ENCODE measurements around the gene HIF1AN. TPM values are rescaled to one million over a fixed set of nuclear protein-coding genes. Genes with fewer than 3 reads are reported as not detected.

HIF1AN gene
- total RNA-seq, 4 donors from 2014 or later = 9.1 to 15.4 (median 11.1) TPM

DNA sequence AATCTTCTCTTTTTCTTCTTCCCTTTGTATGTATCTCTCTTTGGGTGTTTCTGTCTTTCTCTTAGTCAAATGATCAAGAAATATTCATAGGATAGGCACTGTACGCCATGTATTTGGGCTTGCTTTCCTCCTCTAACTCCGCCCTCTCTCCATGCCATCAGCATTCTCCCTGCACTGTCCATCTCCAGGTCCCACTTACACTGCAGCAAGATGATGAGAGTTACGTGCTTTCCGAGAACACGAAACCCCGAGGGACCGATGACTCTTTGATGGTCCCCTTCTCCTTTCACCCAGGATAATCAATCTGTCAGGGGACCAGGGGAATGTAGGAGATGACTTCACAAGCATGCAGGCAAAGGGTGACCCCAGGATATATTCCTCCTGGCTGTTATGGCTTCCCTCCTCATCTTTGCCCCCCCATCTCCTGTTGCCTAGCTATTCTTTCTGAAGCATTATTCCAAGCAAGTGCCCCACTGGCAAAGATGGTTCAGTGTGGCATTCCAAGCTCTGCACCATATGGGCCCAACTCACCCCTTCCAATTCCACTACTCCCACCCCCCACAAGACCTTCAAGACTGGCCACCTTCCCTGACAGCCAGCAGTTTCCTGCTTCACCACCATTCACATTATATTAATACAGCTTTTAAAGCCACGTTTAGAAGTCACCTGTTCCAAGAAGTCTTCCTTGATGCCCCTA, 40.0 kb downstream of the HIF1AN start:
- 76 to 79% methylated on average over 8 of the region's 8 CpGs for WGBS, 2 donors
- Histone ChIP-seq H3K4me3 (replicated peaks in 1 of 3) (no peak overlapping the region), H3K27me3 (no peaks in the 10 kb centered on the region), H3K27ac (no peak overlapping the region), H3K4me1 (no peaks in the 10 kb centered on the region), H3K36me3 (no peaks in the 10 kb centered on the region), H3K9me3 (no peaks in the 10 kb centered on the region)
- intact Hi-C loops (cut with DNase I) = no loop called here
- TF ChIP-seq, protein P1, sequence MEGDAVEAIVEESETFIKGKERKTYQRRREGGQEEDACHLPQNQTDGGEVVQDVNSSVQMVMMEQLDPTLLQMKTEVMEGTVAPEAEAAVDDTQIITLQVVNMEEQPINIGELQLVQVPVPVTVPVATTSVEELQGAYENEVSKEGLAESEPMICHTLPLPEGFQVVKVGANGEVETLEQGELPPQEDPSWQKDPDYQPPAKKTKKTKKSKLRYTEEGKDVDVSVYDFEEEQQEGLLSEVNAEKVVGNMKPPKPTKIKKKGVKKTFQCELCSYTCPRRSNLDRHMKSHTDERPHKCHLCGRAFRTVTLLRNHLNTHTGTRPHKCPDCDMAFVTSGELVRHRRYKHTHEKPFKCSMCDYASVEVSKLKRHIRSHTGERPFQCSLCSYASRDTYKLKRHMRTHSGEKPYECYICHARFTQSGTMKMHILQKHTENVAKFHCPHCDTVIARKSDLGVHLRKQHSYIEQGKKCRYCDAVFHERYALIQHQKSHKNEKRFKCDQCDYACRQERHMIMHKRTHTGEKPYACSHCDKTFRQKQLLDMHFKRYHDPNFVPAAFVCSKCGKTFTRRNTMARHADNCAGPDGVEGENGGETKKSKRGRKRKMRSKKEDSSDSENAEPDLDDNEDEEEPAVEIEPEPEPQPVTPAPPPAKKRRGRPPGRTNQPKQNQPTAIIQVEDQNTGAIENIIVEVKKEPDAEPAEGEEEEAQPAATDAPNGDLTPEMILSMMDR (IDR thresholded peaks at IDR 0.05) = no peak
- TF ChIP-seq POLR2A (IDR thresholded peaks at IDR 0.05) = no peak
- DNase-seq = no peak

DNA sequence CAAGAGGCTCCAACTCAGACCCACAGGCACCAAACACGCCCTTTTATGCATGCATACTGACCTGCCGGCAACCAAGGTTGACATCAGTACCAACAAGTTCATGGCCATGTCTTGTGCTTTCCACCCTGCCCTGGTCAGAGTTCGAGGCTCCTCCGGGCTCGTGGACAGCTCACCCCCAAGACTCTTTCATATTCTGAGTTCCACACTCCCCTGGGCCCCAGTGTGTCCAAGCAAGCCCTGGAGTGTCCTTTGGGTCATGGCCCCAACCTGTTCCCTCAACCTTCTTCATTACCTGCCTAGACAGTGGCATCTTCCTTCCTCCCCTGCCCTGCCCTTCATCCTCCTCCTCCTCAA, 40.5 kb downstream of the HIF1AN start:
- TF ChIP-seq, protein P1 (IDR thresholded peaks at IDR 0.05) = no peak
- no peak for TF ChIP-seq POLR2A (IDR thresholded peaks at IDR 0.05)
- intact Hi-C loops (cut with DNase I) = no loop called here
- no peaks in the 10 kb centered on the region for H3K4me1 ChIP-seq
- H3K36me3 ChIP-seq = no peaks in the 10 kb centered on the region
- H3K4me3 ChIP-seq (replicated peaks in 1 of 3) = no peak overlapping the region
- no peaks in the 10 kb centered on the region for H3K27me3 ChIP-seq
- WGBS, 2 donors = 74 to 93% methylated on average over 5 of the region's 5 CpGs
- no peak for DNase-seq
- no peak overlapping the region for H3K27ac ChIP-seq
- no peaks in the 10 kb centered on the region for H3K9me3 ChIP-seq

DNA sequence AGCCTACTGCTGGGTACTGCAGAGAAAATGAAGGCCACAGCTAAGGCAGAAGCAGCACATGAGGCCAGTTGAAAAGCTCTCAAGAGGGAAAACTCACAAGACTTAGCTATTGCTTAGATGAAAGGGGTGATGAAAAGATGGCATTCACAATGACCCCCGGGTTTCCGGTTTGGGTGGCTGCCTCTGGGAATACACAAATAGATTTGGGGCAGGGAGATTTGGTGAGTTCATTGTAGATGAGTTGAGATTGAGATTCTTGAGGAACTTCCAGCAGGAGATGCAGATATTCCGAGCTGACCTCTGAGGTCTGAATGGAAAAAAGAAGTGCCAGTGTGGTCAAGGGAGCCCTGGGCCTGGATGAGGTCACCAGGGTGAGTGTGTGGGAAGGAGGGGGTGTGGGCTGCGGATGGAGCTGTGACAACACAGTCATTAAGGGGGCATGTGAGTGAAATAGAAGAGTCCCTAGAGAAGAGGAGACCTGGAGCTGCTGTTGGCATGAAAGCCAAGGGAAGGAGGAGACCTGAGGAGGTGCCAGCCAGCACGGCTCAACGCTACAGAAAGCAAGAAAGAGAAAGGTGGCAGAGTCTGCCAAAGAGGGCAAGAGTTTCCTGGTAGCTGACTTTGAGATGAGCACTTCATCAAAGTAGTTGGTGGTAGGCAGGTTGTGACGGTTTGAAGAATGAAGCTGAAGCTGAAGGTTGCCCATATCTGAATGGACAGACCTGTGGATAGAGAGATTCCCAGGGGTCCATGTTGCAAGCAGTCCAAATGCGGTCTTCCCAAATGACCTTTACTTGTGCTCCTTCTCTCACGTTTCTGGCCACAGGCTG, 43.7 kb downstream of the HIF1AN start:
- WGBS, 2 donors = 69 to 71% methylated on average over 9 of the region's 9 CpGs
- no peaks in the 10 kb centered on the region for H3K36me3 ChIP-seq
- TF ChIP-seq, protein P1 (IDR thresholded peaks at IDR 0.05) = no peak
- no peak for TF ChIP-seq POLR2A (IDR thresholded peaks at IDR 0.05)
- no peak overlapping the region for H3K27ac ChIP-seq
- H3K27me3 ChIP-seq = no peaks in the 10 kb centered on the region
- no peaks in the 10 kb centered on the region for H3K4me1 ChIP-seq
- no peak for DNase-seq
- no peaks in the 10 kb centered on the region for H3K9me3 ChIP-seq
- no peak overlapping the region for H3K4me3 ChIP-seq (replicated peaks in 1 of 3)
- intact Hi-C loops (cut with DNase I) = no loop called here

DNA sequence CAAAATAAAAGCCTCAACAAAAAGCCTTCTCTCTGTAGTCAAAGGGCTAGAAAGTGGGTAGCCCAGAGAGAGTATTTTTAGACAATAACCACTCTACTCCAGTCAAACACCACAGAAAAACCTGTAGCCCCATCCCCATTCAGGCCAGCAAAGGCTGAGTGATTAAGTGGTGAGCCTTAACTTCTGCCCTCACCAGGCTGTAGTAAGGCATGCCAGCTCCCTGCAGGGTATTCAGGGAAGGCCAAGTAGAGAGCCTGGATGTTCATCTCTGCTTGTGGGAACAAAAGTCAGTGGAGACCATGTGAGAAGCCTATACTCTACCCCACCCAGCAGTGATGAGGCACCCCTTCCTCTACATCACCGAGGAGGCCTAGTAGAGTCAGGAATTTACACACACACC, 51.2 kb downstream of the HIF1AN start:
- 80% methylated on average over 1 of the region's 1 CpG; no CpG with 5 or more reads in 1 of the 2 donors for WGBS, 2 donors
- Histone ChIP-seq H3K27ac (no peak overlapping the region), H3K36me3 (no peaks in the 10 kb centered on the region), H3K27me3 (no peaks in the 10 kb centered on the region), H3K9me3 (no peaks in the 10 kb centered on the region), H3K4me1 (no peaks in the 10 kb centered on the region), H3K4me3 (replicated peaks in 1 of 3) (no peak overlapping the region)
- DNase-seq = no peak
- intact Hi-C loops (cut with DNase I) = no loop called here
- TF ChIP-seq POLR2A (IDR thresholded peaks at IDR 0.05) = no peak
- TF ChIP-seq, protein P1 (IDR thresholded peaks at IDR 0.05) = no peak

DNA sequence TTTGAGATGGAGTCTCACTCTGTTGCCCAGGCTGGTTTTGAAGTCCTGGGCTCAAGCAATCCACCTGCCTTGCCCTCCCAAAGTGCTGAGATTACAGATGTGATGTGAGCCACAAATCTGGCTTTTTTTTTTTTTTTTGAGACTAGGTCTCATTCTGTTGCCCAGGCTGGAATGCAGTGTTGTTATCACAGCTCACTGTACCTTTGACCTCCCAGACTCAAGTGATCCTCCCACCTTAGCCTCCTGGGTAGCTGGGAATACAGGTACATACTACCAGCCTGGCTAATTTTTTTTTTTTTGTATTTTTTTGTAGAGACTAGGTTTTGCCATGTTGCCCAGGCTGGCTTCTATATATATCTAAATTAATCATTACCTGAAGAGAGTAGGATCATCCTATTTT, 62.4 kb downstream of the HIF1AN start:
- intact Hi-C loops (cut with DNase I) = no loop called here
- TF ChIP-seq POLR2A (IDR thresholded peaks at IDR 0.05) = no peak
- TF ChIP-seq, protein P1 (IDR thresholded peaks at IDR 0.05) = no peak
- H3K9me3 ChIP-seq = no peaks in the 10 kb centered on the region
- H3K4me3 ChIP-seq (replicated peaks in 1 of 3) = no peak overlapping the region
- no peaks in the 10 kb centered on the region for H3K4me1 ChIP-seq
- H3K27ac ChIP-seq = no peak overlapping the region
- H3K36me3 ChIP-seq = no peaks in the 10 kb centered on the region
- H3K27me3 ChIP-seq = no peaks in the 10 kb centered on the region
- no peak for DNase-seq
